GM12891 (cell line): ENCODE results near the gene POLG. TPM values are rescaled to one million over a fixed set of nuclear protein-coding genes. Genes with fewer than 3 reads are reported as not detected.

Experiments
- DNase-seq: peaks from one replicate; pipeline ENCODE4 v3.0.0; 2011; ENCODE audit warnings: low spot score; ENCODE audit not compliant: insufficient read length
- FAIRE-seq: peaks from 2 replicates; lab custom pipeline; 2011; peaks lifted over from hg19 to GRCh38; lab: Jason Lieb, UNC
- PAX5 ChIP-seq: IDR thresholded peaks from 2 replicates; pipeline ENCODE4 v1.6.1; 2011; ENCODE audit warnings: low read length, moderate library complexity, mild to moderate bottlenecking; ENCODE audit not compliant: insufficient read depth, severe bottlenecking
- POLR2A ChIP-seq: IDR thresholded peaks from 2 replicates; pipeline ENCODE4 v1.6.1; 2011; ENCODE audit warnings: low read depth, low read length, control low read depth
- POLR2AphosphoS5 ChIP-seq: IDR thresholded peaks from 2 replicates; pipeline ENCODE4 v1.6.1; 2011; ENCODE audit warnings: low read depth, low read length, control low read depth
- POU2F2 ChIP-seq: IDR thresholded peaks from 2 replicates; pipeline ENCODE4 v1.6.1; 2011; ENCODE audit warnings: low read depth, mild to moderate bottlenecking, control low read depth, low read length, moderate library complexity
- SPI1 ChIP-seq: IDR thresholded peaks from 2 replicates; pipeline ENCODE4 v1.6.1; 2011; ENCODE audit warnings: low read depth, low read length, control low read depth
- TAF1 ChIP-seq: IDR thresholded peaks from 2 replicates; pipeline ENCODE4 v1.6.1; 2011; ENCODE audit warnings: low read depth, low read length, control low read depth
- polyA plus RNA-seq: library from polyadenylated mRNA; unstranded; fragments of >200 nt; gene quantifications from one replicate; pipeline ENCODE4 v1.2.1, GENCODE V29; 2012; ENCODE audit warnings: low read depth, missing spikeins, inconsistent platforms; ENCODE audit not compliant: missing spikeins

Gene POLG
- polyA plus RNA-seq: 35.2 TPM

GRCh38 chr15:89334510-89335297, at the start of gene POLG:
Gene POLG (minus strand): TSS chr15:89334824. CDS start chr15:89333754, 1,070 bp downstream.
- FAIRE-seq: peak; percentile 97
- DNase-seq: peak; percentile 98
- TF ChIP-seq POLR2A (peak; percentile 94), PAX5 (peak; percentile 41), POLR2AphosphoS5 (peak; percentile 96), POU2F2 (peak; percentile 78), SPI1 (peak; percentile 52), TAF1 (peak; percentile 85)

GRCh38 chr15:89384176-89384604, 49.6 kb upstream of the POLG start:
- TF ChIP-seq POLR2A (no peak), SPI1 (no peak), TAF1 (no peak)
- FAIRE-seq: no peak
- DNase-seq: no peak

GRCh38 chr15:89383365-89384175, 48.9 kb upstream of the POLG start:
- no peak for DNase-seq
- FAIRE-seq: no peak

GRCh38 chr15:89381888-89382686, 47.5 kb upstream of the POLG start:
- DNase-seq (no peak), FAIRE-seq (no peak)
- no peak for TF ChIP-seq SPI1
- TF ChIP-seq POLR2A: no peak

More at GRCh38 chr15:89383365-89384175, 48.9 kb upstream of the POLG start:
- TF ChIP-seq POU2F2: no peak
- TF ChIP-seq SPI1: no peak

GRCh38 chr15:89381331-89381730, 46.7 kb upstream of the POLG start:
- DNase-seq (no peak), FAIRE-seq (no peak)
- TF ChIP-seq POU2F2 (no peak), POLR2AphosphoS5 (no peak), SPI1 (no peak), POLR2A (no peak), TAF1 (no peak), PAX5 (no peak)

GRCh38 chr15:89379818-89380217, 45.2 kb upstream of the POLG start:
- TF ChIP-seq POLR2A (no peak), PAX5 (no peak), POU2F2 (no peak), SPI1 (no peak), POLR2AphosphoS5 (no peak), TAF1 (no peak)
- DNase-seq (no peak), FAIRE-seq (no peak)

GRCh38 chr15:89379251-89379695, 44.6 kb upstream of the POLG start:
- DNase-seq: no peak
- FAIRE-seq: no peak
- TF ChIP-seq POLR2AphosphoS5: no peak
- TF ChIP-seq POLR2A: no peak
- no peak for TF ChIP-seq SPI1
- no peak for TF ChIP-seq PAX5
- TF ChIP-seq POU2F2: no peak

GRCh38 chr15:89378296-89379151, 43.9 kb upstream of the POLG start:
- DNase-seq (no peak), FAIRE-seq (no peak)
- TF ChIP-seq PAX5: no peak
- TF ChIP-seq TAF1: no peak
- TF ChIP-seq SPI1: no peak
- TF ChIP-seq POU2F2: no peak
- no peak for TF ChIP-seq POLR2AphosphoS5
- TF ChIP-seq POLR2A: no peak

- no peak for TF ChIP-seq POLR2AphosphoS5
- no peak for TF ChIP-seq TAF1
- DNase-seq (no peak), FAIRE-seq (no peak)
Measured at GRCh38 chr15:89377842-89378295, 43.2 kb upstream of the POLG start.
